Upper lobe of right lung (tissue), 1 donor: Measurements from ENCODE around the gene USP32. TPM values are rescaled to one million over a fixed set of nuclear protein-coding genes. Genes with fewer than 3 reads are reported as not detected.

ENCODE experiments used
- ATAC-seq: fragments of 200-7000 bp; cut with Tn5 transposase; one replicate; pipeline ENCODE4 v1.9.1; 2020; ENCODE audit warnings: mild to moderate bottlenecking, moderate library complexity
- DNase-seq: peaks from one replicate; pipeline ENCODE4 v3.0.0-alpha.2; 2020
- H3K27ac ChIP-seq: fragments of 200-600 bp; one replicate; pipeline ENCODE4 v1.8.0; 2022
- H3K27me3 ChIP-seq: fragments of 200-600 bp; one replicate; pipeline ENCODE4 v1.8.0; 2022; ENCODE audit warnings: mild to moderate bottlenecking
- H3K36me3 ChIP-seq: fragments of 200-600 bp; one replicate; pipeline ENCODE4 v1.8.0; 2022
- H3K4me1 ChIP-seq: fragments of 200-600 bp; one replicate; pipeline ENCODE4 v1.8.0; 2022
- H3K4me3 ChIP-seq: fragments of 200-600 bp; one replicate; pipeline ENCODE4 v1.8.0; 2022; ENCODE audit warnings: mild to moderate bottlenecking
- H3K9me3 ChIP-seq: fragments of 200-600 bp; one replicate; pipeline ENCODE4 v1.8.0; 2022
- CTCF ChIP-seq: fragments of 200-600 bp; IDR thresholded peaks from one replicate; pipeline ENCODE4 v1.8.0; 2022; ENCODE audit warnings: antibody characterized with exemption
- intact Hi-C: fragments of 100-400 bp; cut with DNase I; formaldehyde crosslinking; loops from one replicate; pipeline ENCODE4 v1.11.0; 2022
- total RNA-seq: library from RNA; stranded (reverse); fragmentation: NEBNext Ultra II Directional; extraction: Animal tissue kit (Norgen Biotek cat#: 25700); gene quantifications from one replicate; pipeline ENCODE4 v1.2.1, GENCODE V29; 2021
- donor health status: DM: no; HTN: yes; CAD: no; lungs with severe emphysema.

USP32 gene
- total RNA-seq, 1 donor from 2014 or later: 72.4 TPM

GRCh38 chr17:60326702-60327101 lies 65.2 kb downstream of the USP32 start:
- H3K36me3 ChIP-seq: peaks cover 5% of the 10 kb centered on the region
- no peak overlapping the region for H3K4me3 ChIP-seq
- DNase-seq: no peak
- no peak for ATAC-seq
- H3K27me3 ChIP-seq: no peaks in the 10 kb centered on the region
- H3K4me1 ChIP-seq: peaks cover 4% of the 10 kb centered on the region
- H3K27ac ChIP-seq: no peak overlapping the region
- intact Hi-C loops: no loop called here
- H3K9me3 ChIP-seq: no peaks in the 10 kb centered on the region
- TF ChIP-seq CTCF: no peak

- H3K4me3 ChIP-seq: no peak overlapping the region
- H3K36me3 ChIP-seq: no peaks in the 10 kb centered on the region
- DNase-seq: peak; percentile 80
- intact Hi-C loops: no loop called here
- TF ChIP-seq CTCF: no peak
- H3K4me1 ChIP-seq: peaks cover 9% of the 10 kb centered on the region
- no peak for ATAC-seq
- no peaks in the 10 kb centered on the region for H3K9me3 ChIP-seq
- no peaks in the 10 kb centered on the region for H3K27me3 ChIP-seq
- H3K27ac ChIP-seq: no peak overlapping the region
These were observed 66.0 kb downstream of the USP32 start for GRCh38 chr17:60325730-60326524.

GRCh38 chr17:60323754-60324153 lies 68.2 kb downstream of the USP32 start:
- Histone ChIP-seq H3K27me3 (no peaks in the 10 kb centered on the region), H3K9me3 (no peaks in the 10 kb centered on the region), H3K4me1 (peaks cover 9% of the 10 kb centered on the region), H3K4me3 (no peak overlapping the region), H3K36me3 (no peaks in the 10 kb centered on the region), H3K27ac (no peak overlapping the region)
- TF ChIP-seq CTCF: no peak
- ATAC-seq (no peak), DNase-seq (no peak)
- intact Hi-C loops: no loop called here

GRCh38 chr17:60322056-60322387 lies 69.9 kb downstream of the USP32 start:
- Histone ChIP-seq H3K4me1 (peaks cover 9% of the 10 kb centered on the region), H3K27ac (no peak overlapping the region), H3K9me3 (no peaks in the 10 kb centered on the region), H3K36me3 (no peaks in the 10 kb centered on the region), H3K27me3 (no peaks in the 10 kb centered on the region), H3K4me3 (no peak overlapping the region)
- no peak for DNase-seq
- TF ChIP-seq CTCF: no peak
- intact Hi-C loops: no loop called here
- no peak for ATAC-seq

GRCh38 chr17:60321336-60322055 lies 70.4 kb downstream of the USP32 start:
- Histone ChIP-seq H3K4me3 (no peak overlapping the region), H3K27me3 (no peaks in the 10 kb centered on the region), H3K27ac (no peak overlapping the region), H3K4me1 (peaks cover 9% of the 10 kb centered on the region), H3K36me3 (no peaks in the 10 kb centered on the region), H3K9me3 (no peaks in the 10 kb centered on the region)
- ATAC-seq (no peak), DNase-seq (no peak)
- intact Hi-C loops: no loop called here
- no peak for TF ChIP-seq CTCF
